ENCODE data around the gene TRIP6. TPM values are rescaled to one million over a fixed set of nuclear protein-coding genes. Genes with fewer than 3 reads are reported as not detected.
A peak's percentile ranks its signal among the peaks of the same experiment; 100 is the strongest.

TRIP6 gene
- total RNA-seq, 1 experiment from 2014 or later = 140 TPM

DNA sequence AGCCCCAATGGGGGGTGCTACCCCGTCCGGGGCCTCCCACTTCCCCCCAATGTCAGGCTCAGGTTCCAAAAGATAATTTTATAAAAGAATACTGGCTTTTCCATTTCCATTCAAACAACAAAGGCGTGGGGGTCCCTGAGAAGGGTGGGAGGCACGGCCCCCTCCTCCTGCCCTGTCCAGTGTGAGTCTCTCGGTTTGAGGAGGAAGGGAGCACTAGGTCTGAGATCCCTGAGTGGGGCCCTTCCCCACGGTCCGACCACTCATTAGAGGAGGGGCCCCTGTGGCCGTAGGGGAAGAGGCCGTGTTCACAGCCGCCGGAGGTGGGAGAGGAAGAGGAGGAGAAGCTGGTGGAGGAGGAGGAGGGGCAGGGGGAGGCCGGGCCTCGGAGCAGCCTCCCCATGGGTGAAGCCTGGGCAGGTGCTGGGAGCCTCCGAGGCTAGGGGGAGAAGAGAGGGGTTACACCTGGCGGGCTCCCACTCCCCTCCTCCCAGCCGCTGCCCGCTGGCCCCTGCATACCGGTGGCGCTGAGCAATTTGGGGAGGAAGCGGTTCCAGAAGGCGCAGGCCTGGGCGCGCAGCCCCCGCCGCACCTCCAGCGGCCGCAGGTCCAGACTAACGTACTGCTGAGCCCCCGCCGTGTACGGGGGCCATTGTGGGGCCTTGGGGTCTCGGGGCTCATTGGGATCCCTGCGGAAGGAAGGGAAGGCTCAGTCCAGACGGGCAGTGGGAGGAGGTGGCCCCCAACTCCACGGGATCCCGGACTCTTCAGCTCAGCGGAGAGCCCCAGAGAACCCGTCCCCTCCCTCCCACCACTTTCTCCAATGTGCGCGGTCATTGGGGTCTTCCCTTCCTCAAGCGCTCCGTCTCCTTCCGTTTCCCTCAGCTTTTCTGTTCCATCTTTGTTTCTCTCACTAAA is 23.7 kb downstream of the TRIP6 start:
- Histone ChIP-seq H3K4me1 (ENCODE audit: insufficient read depth, low read length, poor library complexity, severe bottlenecking) (peaks cover 25% of the 10 kb centered on the region), H3K9me3 (ENCODE audit: low read depth, low read length, poor library complexity, severe bottlenecking) (no peaks in the 10 kb centered on the region), H3K27me3 (replicated peaks; ENCODE audit: insufficient read depth, low read depth, low read length, poor library complexity) (peaks cover under 1% of the 10 kb centered on the region), H3K27ac (ENCODE audit: low read depth, low read length, poor library complexity, severe bottlenecking) (no peak overlapping the region), H3K36me3 (ENCODE audit: insufficient read depth, low read length, poor library complexity, severe bottlenecking) (peaks cover 30% of the 10 kb centered on the region), H3K4me3 (ENCODE audit: low read depth, low read length, poor library complexity, severe bottlenecking) (peak overlapping the region; percentile 56)
- no TSS peak for BruUV-seq (replicated peaks)
- CTCF ChIA-PET = interaction anchor here (1.6 kb wide), 1 partner anchor 91 kb away, joined by 9 read pairs; no protein-coding TSS in a partner anchor
- DNase-seq (ENCODE audit: low spot score) = no peak
- POLR2A ChIA-PET (ENCODE audit: low non-redundant PET) = interaction anchor here (0.8 kb wide), 1 partner anchor 16 kb away, joined by 4 read pairs; the partner anchor contains the start of gene SRRT
- intact Hi-C loops (cut with micrococcal nuclease; ENCODE audit: unreplicated experiment) = loop anchor here (10.0 kb wide), 1 partner anchor 304 kb away; no protein-coding TSS in a partner anchor
- TF ChIP-seq EZH2 (IDR thresholded peaks at IDR 0.05; ENCODE audit: borderline replicate concordance, low read depth, low read length, poor library complexity, severe bottlenecking) = no peak
- TF ChIP-seq CTCF (conservative IDR thresholded peaks at IDR 0.05; ENCODE audit: low read depth, low read length) = no peak

DNA sequence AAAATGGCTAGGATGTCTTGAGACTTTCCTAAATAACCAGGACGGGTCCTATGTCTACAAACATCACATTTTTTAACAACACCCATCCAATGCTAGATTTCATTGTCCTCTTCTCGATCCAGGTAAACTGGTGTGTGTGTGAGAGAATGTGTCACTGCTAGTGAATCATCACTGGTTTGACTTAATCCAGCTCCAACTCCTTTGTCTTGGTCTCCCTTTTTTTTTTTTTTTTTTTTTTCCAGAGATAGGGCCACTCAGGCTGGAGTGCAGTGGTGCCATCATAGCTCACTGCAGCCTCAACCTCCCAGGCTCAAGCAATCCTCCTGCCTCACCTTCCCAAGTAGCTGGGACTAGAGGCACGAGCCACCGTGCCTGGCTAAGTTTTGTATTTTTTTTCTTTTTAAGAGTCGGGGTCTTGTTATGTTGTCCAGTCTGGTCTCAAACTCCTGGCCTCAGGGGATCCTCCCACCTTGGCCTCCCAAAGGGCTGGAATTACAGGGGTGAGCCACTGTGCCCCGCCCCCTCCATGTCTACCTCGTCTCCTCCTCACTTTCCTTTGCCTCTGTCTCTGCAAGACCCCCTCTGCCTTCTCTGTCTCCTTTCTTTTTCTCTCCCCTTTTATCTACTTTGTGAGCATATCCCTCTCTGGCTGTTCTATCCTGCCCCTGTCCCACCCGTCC is 24.5 kb downstream of the TRIP6 start:
- no peaks in the 10 kb centered on the region for H3K9me3 ChIP-seq (ENCODE audit: low read depth, low read length, poor library complexity, severe bottlenecking)
- H3K27me3 ChIP-seq (replicated peaks; ENCODE audit: insufficient read depth, low read depth, low read length, poor library complexity) = peaks cover 7% of the 10 kb centered on the region
- peaks cover 33% of the 10 kb centered on the region for H3K4me1 ChIP-seq (ENCODE audit: insufficient read depth, low read length, poor library complexity, severe bottlenecking)
- no peak overlapping the region for H3K27ac ChIP-seq (ENCODE audit: low read depth, low read length, poor library complexity, severe bottlenecking)
- TF ChIP-seq EZH2 (IDR thresholded peaks at IDR 0.05; ENCODE audit: borderline replicate concordance, low read depth, low read length, poor library complexity, severe bottlenecking) (no peak), CTCF (conservative IDR thresholded peaks at IDR 0.05; ENCODE audit: low read depth, low read length) (no peak)
- no peak overlapping the region for H3K4me3 ChIP-seq (ENCODE audit: low read depth, low read length, poor library complexity, severe bottlenecking)
- BruUV-seq (replicated peaks) = no TSS peak
- no peak for DNase-seq (ENCODE audit: low spot score)
- ChIA-PET POLR2A (ENCODE audit: low non-redundant PET) (no interaction called here), CTCF (no interaction called here)
- intact Hi-C loops (cut with micrococcal nuclease; ENCODE audit: unreplicated experiment) = loop anchor here (10.0 kb wide), 1 partner anchor 303 kb away; no protein-coding TSS in a partner anchor
- peaks cover 22% of the 10 kb centered on the region for H3K36me3 ChIP-seq (ENCODE audit: insufficient read depth, low read length, poor library complexity, severe bottlenecking)

DNA sequence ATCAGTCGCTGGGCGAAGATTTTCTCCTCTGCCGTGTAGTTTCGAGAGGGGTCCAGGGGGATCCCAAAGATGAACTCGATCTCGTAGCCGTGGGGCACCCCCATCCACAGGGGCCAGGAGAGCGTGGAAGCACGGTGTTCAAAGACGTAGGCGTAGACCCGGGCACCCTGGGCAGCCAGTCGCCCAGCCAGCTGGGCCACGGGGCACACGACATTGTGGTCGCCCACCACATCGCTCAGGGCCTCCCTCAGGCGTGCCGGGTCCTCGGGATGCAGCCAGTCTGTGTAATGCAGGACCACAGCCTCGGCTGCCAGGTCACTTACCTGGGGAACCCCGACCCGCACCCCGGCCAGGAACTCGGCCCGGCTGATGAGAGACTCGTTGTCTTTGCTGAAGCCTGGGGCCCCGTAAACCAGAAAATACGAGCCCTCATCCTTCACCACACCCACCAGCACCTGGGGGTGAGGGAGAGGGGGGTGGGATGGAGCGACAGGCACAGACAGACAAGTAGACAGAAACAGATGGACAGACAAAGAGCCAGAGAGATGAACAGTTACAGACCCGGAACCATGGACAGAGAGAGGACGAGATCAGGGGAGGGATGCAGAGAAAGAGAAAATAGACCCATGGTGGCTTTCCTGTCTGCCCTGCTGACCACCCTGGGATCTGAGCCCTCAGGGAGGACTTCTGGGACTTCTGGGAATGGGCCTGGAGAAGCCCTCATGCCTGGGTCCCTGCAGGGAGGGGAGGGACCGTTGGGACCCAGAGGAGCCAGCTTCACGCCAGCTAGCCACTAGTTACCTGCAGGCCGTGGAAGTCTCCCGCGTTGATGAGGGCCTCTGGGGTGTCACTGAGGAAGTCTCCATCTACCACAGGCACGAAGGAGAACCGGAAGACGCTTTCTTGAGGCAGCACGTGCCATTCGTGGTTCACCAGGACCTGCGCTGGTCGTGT is 25.5 kb downstream of the TRIP6 start:
- Histone ChIP-seq H3K27me3 (replicated peaks; ENCODE audit: insufficient read depth, low read depth, low read length, poor library complexity) (peaks cover 7% of the 10 kb centered on the region), H3K36me3 (ENCODE audit: insufficient read depth, low read length, poor library complexity, severe bottlenecking) (peaks cover 13% of the 10 kb centered on the region), H3K4me1 (ENCODE audit: insufficient read depth, low read length, poor library complexity, severe bottlenecking) (peaks cover 28% of the 10 kb centered on the region), H3K27ac (ENCODE audit: low read depth, low read length, poor library complexity, severe bottlenecking) (no peak overlapping the region), H3K9me3 (ENCODE audit: low read depth, low read length, poor library complexity, severe bottlenecking) (no peaks in the 10 kb centered on the region), H3K4me3 (ENCODE audit: low read depth, low read length, poor library complexity, severe bottlenecking) (no peak overlapping the region)
- BruUV-seq (replicated peaks) = no TSS peak
- ChIA-PET CTCF (no interaction called here), POLR2A (ENCODE audit: low non-redundant PET) (no interaction called here)
- no peak for TF ChIP-seq CTCF (conservative IDR thresholded peaks at IDR 0.05; ENCODE audit: low read depth, low read length)
- TF ChIP-seq EZH2 (IDR thresholded peaks at IDR 0.05; ENCODE audit: borderline replicate concordance, low read depth, low read length, poor library complexity, severe bottlenecking) = no peak
- intact Hi-C loops (cut with micrococcal nuclease; ENCODE audit: unreplicated experiment) = loop anchor here (10.0 kb wide), 1 partner anchor 302 kb away; no protein-coding TSS in a partner anchor
- no peak for DNase-seq (ENCODE audit: low spot score)
